OCI-M1 (cell line): Measurements from ENCODE around the gene POLA1.

Source experiments
- DNase-seq: peaks from one replicate; lab custom pipeline; 2025; lab: John Stamatoyannopoulos, UW

POLA1 gene

GRCh38 chrX:24982306-24982965 is 288.7 kb downstream of the POLA1 start:
- DNase-seq = peak; percentile 37

DNA sequence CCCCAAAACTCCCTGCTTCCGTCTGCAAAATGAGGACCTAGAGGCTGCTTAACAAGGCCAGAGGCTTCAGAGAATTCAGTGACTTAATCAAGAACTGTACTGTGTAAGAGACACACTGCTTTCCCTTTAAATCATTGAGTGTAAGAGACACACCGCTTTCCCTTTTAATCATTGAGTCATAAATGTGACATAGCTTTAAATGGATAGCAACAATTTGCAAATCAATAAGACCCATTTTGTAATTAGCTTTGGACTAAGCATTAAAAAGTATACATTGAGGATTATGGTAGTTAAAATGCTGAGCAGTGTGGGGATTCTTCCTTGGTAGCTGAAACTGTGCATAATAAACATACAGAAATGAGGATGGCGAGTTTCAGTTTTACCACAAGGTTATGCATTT is 290.2 kb downstream of the POLA1 start:
- DNase-seq = no peak

- DNase-seq = no peak
Observed at GRCh38 chrX:24985120-24985519, 291.4 kb downstream of the POLA1 start.

DNA sequence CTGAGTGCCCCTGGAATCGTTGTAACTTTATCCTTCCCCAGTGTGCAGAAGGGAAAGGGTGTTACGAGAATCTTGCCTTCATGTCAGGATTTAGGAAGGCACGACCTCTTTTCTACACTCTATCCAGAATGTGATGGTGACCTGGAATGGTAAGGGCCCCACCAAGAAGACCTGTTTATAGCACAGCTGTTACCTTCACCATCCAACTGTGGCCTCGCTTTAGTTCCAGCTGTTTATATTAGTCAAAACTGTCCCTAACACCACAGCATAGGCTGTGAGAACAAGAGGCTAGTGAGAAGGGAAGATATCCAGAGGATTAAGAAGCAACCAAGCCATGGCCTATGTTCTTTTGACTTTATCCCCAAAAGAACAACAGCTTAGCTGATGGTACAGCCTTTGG is 294.0 kb downstream of the POLA1 start:
- no peak for DNase-seq

- no peak for DNase-seq
Observed at GRCh38 chrX:24988314-24988713, 294.6 kb downstream of the POLA1 start.

DNA sequence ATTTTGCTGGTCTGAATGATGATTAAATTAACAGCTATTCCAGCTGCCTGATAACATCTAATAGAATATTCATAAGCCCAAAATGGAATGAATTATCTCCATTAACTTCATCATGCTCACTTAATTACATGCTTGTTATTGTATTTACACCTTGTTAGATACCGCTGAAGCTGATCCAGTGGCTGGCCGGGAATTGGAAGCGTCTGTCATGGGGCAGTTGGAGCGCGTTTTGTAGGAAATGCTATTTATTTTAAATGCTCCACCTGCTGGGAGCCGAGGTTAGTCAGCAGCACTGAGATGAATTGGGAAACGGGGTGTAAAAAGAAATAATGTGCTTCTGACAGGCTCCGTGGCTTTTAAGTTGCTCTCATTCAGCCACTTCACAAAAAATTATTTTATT is 296.8 kb downstream of the POLA1 start:
- DNase-seq = no peak

- no peak for DNase-seq
Observed at GRCh38 chrX:24993879-24994278, 300.2 kb downstream of the POLA1 start.

DNA sequence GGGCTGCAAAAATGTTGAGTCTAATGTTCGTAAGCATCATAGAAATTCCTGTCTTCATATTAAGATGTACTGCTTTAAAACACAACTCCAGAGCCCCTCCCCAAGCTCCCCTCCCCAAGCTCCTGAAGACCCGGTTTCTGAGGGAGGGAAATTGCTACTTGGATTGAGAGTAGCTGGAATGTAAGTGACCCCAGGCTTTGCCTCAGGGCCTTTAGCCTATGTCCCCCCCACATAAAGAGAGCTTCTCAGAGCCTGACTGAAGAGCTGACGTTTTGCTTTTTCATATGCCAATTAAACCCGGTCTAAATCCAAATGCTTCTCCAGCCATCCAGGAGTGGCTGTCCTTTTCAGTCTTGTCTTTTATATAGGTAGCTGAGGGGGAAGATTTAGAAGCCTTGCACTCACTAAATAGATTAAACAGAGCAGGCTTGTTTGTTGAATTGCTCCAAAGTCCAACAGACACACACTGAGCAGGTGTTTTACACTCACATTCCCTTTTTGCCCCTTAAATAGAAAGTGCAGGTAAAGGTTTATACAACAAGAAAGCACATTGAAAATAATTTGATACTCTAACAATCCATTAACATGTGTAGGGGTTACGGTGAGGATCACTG is 302.5 kb downstream of the POLA1 start:
- no peak for DNase-seq

DNA sequence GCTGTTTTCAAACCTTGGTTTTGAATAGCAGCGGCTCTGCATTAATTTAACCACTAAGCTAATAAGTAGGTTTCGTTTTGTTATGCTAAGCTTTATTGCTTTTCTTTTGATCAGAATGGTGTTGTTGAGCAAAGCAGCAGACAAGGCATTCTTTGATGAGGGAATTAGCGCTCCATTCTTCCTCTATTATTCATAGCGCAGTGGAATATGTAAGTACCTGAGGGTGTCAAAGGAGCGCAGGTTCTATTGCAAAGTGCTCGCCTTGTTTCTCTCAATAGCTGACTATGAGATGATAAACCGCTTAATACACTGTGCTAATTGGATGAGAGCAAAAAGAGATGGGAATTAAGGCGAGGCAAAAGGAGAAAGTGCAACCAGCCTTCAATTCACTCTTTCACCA is 305.8 kb downstream of the POLA1 start:
- DNase-seq = no peak

DNA sequence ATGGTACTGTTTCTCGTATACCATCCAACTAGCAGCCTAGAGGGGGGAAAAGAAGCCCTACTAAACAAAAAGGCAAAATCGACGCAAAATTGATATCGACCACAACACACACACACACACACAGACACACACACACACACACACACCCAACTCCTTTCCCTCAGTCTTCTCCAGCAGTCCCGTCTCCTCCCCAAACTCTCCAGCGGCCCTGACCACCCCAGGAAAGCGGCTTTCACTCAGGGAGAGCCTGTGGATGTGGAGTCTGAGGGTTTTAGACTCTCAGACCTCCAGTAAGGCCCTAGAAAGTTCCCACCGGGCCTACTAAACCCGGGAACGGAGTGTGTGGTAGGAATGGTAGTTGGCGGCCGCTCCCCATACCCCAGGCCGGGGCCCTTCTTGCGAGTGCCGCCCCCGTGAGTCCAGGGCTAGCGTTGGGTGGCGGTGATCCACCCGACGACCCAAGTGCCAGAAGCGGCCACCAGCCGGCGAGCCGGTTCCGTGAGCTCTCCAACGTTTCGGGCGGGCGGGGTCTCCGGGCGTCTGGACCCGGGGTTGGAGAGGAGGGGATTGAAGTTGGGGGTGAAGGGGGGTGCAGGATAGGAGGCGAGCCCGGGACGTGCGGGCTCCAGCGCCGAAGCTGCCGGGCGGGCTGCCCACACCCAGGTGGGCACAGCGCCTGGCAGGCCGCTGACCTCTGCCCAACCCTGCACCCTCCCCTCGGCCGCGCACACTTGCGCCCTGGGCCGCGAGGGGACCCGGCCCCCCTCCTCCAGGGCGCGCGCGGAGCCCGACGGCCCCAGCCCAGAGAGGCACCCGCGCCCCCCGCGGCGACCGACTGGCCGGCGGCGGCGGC is 308.3 kb downstream of the POLA1 start:
- no peak for DNase-seq

GRCh38 chrX:25002661-25003020 is 308.9 kb downstream of the POLA1 start:
- no peak for DNase-seq

DNA sequence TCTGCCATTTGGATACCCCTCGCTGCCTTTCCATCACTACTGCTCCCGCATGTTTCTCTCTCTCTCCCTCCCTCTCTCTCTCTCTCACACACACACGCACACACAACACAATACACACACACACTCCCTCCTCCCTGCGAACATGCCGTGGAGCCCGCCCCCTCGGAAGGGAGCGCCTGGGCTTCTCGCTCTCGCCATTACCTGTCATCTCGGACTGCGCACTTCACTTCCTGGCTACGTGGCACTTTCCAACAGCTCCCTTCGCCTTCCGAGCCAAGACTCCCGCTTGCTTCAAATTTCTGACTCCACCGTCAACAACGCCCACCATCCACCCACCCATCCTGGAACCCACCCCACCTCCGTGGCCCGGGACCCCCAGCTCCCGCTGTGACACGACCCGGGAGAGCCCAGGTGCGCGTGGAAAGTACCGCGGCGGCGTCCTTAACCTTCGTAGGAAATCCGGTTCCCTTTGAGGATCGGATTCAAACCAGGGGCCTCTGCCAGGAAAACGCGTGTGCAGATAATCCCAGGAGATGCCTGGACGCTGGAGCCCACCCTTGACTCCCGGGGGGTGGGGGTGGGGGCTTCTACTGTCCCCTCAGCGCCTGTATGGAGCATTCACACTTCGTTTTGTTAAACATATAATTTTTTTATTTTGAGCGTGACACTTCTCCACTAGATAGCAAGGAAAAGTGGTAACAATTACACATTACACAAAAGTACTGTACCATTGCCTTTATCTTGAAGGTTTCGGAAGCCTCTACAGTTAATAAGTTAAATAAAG is 309.5 kb downstream of the POLA1 start:
- DNase-seq = no peak

DNA sequence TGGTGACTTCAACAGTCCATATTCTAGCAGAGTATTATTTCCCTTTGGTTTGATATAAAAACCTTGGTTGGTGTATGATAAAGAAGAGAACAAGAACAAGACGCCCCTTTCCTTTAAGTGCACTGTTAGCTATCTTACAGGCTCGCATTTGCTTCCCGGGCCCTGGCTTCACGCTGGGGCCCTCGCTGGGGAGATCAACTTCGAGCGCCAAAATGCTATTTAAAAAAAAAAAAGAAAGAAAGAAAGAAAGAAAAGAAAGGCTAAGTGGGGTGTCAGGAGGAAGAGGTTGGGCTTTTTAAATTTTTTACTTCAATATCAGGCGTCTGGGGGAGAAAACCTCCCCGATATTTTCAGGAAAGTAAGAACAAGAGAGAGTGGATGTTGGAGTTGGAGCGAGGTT is 310.3 kb downstream of the POLA1 start:
- no peak for DNase-seq

- DNase-seq = no peak
Observed at GRCh38 chrX:25004485-25005032, 310.8 kb downstream of the POLA1 start.

DNA sequence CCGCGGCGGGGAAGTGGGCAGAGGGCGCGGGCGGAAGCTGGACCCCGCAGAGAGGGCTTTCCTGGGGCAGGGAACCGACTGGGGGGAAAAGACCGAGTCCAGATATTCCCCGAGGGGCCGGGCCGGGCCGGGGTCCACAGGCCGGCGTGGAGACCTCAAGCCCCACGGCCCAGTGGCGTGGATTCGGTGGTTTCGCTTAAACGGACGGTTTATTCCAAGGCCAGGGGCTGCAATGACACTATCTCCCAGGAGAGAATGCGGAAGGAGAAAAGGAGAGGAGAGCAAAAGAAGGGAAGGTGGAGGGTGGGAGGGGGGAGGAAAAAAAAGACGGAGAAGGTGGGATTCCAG is 311.3 kb downstream of the POLA1 start:
- DNase-seq = no peak

DNA sequence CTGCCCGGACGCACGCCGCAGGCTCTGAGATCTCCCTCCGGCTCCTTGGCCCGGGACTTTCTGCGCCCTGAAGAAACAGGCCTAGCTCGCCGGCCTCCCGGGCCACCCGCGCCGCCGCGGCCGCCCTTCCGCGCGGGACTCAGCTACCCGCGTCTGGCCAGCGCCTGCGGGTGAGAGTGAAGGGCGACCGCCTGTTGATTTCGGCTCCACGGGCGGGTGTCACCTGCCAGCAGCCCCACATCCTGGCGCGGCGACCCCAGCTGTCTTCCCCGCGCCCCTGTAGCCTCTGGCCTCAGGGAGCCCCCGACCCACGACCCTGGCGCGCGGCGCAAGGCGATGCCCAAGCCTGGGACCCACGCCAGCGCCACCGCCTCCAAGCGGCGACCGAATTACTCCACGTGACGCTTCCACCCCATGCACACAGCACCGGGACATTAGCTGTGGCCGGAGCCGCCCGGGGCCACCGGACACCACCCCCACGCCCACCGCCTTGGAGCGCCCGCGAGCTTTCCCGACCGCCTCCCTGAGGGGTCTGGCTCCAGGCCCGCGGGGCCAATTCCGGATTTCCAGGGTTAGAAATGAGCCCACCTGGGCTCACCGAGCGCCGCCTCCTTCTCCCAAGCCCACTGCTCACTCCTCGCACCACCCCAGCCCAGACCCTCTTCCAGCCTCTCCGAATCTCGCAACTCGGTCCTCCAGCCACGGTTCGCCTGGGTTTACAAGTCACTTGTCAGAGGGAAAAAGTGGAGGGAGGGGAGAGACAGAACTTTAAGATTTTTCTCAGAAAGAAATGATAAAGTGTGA is 311.9 kb downstream of the POLA1 start:
- DNase-seq = no peak

DNA sequence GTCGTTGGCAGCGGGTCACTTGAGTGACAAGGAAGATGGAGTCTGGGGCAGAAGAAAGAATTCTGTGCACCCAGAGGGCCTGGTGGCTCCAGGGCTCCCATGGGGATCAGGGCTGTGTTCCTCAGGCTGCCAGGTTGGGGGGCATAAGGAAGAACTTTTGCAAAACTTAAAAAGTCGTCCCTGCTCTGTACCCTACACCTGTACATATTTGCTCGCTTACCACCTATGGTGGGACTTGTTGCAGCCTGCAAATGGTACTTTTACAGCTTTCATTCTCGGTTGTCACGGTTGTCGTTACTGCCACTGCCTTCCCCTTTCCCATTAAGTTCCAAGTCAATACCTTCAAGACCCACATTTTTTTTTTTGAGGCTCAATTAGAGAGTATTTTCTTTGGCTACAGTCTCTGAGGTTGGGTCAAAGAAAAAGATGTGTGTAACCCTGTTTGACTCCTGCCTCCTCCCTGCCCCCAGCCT is 312.9 kb downstream of the POLA1 start:
- no peak for DNase-seq

DNA sequence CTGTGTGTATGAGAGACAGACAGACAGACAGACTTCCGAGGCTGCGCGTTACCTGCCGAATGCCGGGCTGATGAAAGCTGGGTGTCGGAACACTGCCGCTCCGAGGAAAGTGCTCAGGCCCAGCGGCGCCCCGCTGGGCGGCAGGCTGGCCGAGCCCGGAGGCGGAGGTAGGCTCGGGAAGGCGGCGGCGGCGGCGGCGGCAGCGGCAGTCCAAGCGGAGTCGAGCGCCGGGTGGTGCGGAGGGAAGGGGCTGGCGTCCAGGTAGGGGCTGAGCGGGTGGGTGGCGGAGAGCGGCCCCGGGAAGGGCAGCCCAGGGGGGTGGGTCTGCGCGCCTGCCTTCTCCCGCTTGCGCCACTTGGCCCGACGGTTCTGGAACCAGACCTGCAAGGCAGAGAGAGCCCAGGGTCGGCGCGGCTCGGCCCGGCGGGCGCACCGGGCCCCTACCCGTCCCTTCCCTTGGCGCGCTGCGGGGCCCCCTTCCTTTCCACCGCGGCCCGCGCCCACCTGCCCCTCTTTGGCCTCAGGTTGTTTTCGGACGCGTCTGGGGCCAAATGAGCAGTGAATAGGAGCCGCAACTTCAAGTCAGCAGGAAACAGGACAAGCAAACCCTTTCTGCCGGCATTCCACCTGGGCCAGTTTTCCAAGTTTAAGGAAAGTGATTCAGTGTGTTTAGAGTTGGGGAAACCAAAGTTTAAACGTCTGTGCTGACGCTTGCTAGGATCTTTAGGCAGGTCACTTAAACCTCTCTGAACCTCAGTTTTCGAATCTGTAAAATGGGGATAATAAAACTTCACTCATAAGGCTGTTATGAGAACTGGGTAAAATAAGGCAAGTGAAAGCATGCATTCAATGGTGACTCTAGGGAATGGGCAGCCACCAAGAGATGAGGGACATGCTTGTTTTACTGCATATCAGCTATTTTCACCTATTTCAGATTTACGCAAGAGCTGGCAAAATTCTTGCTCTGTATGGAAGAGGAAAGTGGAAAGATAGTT is 313.6 kb downstream of the POLA1 start:
- DNase-seq = no peak

DNA sequence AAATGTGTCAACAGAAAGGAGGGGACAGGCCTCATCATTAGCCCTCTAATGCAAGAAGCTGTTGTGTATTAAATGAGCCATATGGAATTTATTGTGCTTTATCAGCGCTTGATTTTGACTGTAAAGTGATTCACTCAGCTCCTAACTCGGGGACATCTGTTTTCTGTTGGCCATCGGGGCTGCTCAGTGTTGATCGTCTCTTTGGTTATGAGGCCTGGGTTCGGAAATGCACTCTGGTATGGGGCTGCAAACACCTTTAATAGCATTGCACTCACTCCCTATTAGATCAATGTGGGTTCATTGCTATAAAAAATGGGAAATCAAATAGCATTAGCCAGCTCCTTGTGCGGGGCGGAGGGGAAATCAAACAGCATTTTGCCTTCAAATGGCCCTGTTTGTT is 315.7 kb downstream of the POLA1 start:
- no peak for DNase-seq
